ENCODE results near the gene MTMR3. TPM values are rescaled to one million over a fixed set of nuclear protein-coding genes. Genes with fewer than 3 reads are reported as not detected.

Gene MTMR3
- total RNA-seq, 1 donor from 2014 or later = 51.7 TPM

- Mint-ChIP-seq H3K4me1 (ENCODE audit: low read depth, unreplicated experiment) (no peaks in the 10 kb centered on the region), H3K4me3 (ENCODE audit: unreplicated experiment) (no peak overlapping the region), H3K27ac (ENCODE audit: unreplicated experiment) (no peak overlapping the region), H3K9me3 (ENCODE audit: unreplicated experiment) (peaks cover 3% of the 10 kb centered on the region), H3K27me3 (ENCODE audit: unreplicated experiment) (no peaks in the 10 kb centered on the region), H3K36me3 (ENCODE audit: unreplicated experiment) (no peaks in the 10 kb centered on the region)
- TF ChIP-seq, protein P1, sequence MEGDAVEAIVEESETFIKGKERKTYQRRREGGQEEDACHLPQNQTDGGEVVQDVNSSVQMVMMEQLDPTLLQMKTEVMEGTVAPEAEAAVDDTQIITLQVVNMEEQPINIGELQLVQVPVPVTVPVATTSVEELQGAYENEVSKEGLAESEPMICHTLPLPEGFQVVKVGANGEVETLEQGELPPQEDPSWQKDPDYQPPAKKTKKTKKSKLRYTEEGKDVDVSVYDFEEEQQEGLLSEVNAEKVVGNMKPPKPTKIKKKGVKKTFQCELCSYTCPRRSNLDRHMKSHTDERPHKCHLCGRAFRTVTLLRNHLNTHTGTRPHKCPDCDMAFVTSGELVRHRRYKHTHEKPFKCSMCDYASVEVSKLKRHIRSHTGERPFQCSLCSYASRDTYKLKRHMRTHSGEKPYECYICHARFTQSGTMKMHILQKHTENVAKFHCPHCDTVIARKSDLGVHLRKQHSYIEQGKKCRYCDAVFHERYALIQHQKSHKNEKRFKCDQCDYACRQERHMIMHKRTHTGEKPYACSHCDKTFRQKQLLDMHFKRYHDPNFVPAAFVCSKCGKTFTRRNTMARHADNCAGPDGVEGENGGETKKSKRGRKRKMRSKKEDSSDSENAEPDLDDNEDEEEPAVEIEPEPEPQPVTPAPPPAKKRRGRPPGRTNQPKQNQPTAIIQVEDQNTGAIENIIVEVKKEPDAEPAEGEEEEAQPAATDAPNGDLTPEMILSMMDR (IDR thresholded peaks at IDR 0.05; ENCODE audit: partially characterized antibody, unreplicated experiment) = no peak
- DNase-seq = no peak
Measured at GRCh38 chr22:29926057-29926456, 43.1 kb downstream of the MTMR3 start.

DNA sequence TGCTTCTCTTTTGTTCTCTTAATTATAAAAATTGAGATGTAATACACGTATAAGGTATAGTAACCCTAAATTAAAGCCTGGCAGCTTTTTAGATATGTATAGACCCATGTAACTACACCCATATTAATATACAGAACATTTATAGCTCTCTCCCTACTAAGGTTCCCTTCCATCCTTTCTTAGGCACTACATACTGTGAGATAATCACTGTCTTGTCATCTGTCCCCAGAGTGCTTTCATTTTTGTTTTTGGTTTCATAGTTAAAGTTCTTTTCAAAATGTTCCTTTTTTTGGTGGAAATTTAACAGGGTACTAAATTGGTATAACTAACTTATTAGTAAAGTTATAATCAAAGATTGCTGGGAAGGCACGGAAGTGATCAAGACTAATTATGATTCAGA lies 49.2 kb downstream of the MTMR3 start:
- no peaks in the 10 kb centered on the region for H3K27me3 Mint-ChIP-seq (ENCODE audit: unreplicated experiment)
- H3K4me3 Mint-ChIP-seq (ENCODE audit: unreplicated experiment) = no peak overlapping the region
- no peak for DNase-seq
- H3K27ac Mint-ChIP-seq (ENCODE audit: unreplicated experiment) = no peak overlapping the region
- no peaks in the 10 kb centered on the region for H3K36me3 Mint-ChIP-seq (ENCODE audit: unreplicated experiment)
- no peaks in the 10 kb centered on the region for H3K4me1 Mint-ChIP-seq (ENCODE audit: low read depth, unreplicated experiment)
- TF ChIP-seq, protein P1 (IDR thresholded peaks at IDR 0.05; ENCODE audit: partially characterized antibody, unreplicated experiment) = no peak
- no peaks in the 10 kb centered on the region for H3K9me3 Mint-ChIP-seq (ENCODE audit: unreplicated experiment)

DNA sequence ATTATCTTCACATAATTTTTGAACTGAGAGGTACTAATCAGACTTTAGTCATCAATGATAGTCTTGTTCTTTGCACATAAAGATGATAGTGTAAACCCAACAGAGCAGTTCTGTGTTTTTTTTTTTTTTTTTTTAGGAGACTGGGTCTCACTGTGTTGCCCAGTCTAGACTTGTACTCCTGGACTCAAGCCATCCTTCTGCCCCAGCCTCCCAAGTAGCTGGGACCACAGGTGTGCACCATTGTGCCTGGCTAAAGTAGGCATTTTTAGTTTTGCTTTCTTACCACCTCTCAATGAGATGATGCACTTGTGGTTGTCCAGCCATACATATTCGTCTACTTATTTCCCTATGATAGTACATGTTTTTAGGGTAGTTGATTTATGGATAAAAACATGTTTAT lies 50.6 kb downstream of the MTMR3 start:
- DNase-seq = no peak
- no peaks in the 10 kb centered on the region for H3K27me3 Mint-ChIP-seq (ENCODE audit: unreplicated experiment)
- no peaks in the 10 kb centered on the region for H3K36me3 Mint-ChIP-seq (ENCODE audit: unreplicated experiment)
- no peaks in the 10 kb centered on the region for H3K9me3 Mint-ChIP-seq (ENCODE audit: unreplicated experiment)
- no peaks in the 10 kb centered on the region for H3K4me1 Mint-ChIP-seq (ENCODE audit: low read depth, unreplicated experiment)
- no peak overlapping the region for H3K4me3 Mint-ChIP-seq (ENCODE audit: unreplicated experiment)
- TF ChIP-seq, protein P1 (IDR thresholded peaks at IDR 0.05; ENCODE audit: partially characterized antibody, unreplicated experiment) = no peak
- no peak overlapping the region for H3K27ac Mint-ChIP-seq (ENCODE audit: unreplicated experiment)

DNA sequence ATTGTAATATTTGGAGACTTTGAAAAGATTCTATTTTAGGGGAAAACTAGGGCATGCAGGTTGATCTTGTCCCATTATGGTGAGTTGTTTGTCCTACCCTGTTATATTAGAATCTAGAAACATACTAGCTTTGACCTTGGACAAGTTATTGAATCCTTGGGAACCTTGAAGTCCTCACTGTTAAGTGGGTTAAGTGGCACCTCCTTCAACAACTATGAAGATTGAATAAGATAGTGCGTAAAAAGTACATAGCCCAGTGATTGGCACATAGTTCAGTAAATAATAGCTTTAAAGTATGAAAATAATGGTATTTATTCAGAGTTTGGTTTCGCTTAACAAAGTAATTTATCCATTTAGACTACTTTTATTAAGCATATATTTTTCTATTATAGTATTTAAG lies 51.6 kb downstream of the MTMR3 start:
- TF ChIP-seq, protein P1 (IDR thresholded peaks at IDR 0.05; ENCODE audit: partially characterized antibody, unreplicated experiment) = no peak
- DNase-seq = no peak

DNA sequence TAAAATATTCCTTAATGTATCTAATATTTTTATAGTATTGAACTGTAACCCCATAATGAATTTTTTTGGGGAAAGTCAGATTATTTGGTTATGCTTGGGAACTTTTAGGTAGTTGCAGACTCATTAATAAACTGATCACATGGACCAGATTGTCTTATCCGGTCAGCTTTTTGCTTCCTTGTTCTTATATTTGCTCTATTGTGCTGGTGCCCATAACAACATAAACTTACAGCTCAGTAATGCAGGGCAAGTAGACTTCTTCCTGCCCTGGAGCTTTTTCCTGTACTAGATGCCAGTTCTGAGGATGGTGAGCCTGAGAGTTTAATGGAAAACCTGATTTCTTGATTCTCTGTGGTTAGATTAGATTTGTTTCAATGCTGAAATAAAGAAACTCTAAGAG lies 53.2 kb downstream of the MTMR3 start:
- TF ChIP-seq, protein P1 (IDR thresholded peaks at IDR 0.05; ENCODE audit: partially characterized antibody, unreplicated experiment) = no peak
- Mint-ChIP-seq H3K9me3 (ENCODE audit: unreplicated experiment) (peaks cover 2% of the 10 kb centered on the region), H3K36me3 (ENCODE audit: unreplicated experiment) (peaks cover 4% of the 10 kb centered on the region), H3K4me1 (ENCODE audit: low read depth, unreplicated experiment) (no peaks in the 10 kb centered on the region), H3K27me3 (ENCODE audit: unreplicated experiment) (no peaks in the 10 kb centered on the region), H3K4me3 (ENCODE audit: unreplicated experiment) (no peak overlapping the region), H3K27ac (ENCODE audit: unreplicated experiment) (no peak overlapping the region)
- DNase-seq = no peak

More for the DNA sequence above, 51.6 kb downstream of the MTMR3 start:
- H3K4me1 Mint-ChIP-seq (ENCODE audit: low read depth, unreplicated experiment) = no peaks in the 10 kb centered on the region
- no peak overlapping the region for H3K27ac Mint-ChIP-seq (ENCODE audit: unreplicated experiment)
- H3K27me3 Mint-ChIP-seq (ENCODE audit: unreplicated experiment) = no peaks in the 10 kb centered on the region
- peaks cover 3% of the 10 kb centered on the region for H3K36me3 Mint-ChIP-seq (ENCODE audit: unreplicated experiment)
- H3K4me3 Mint-ChIP-seq (ENCODE audit: unreplicated experiment) = no peak overlapping the region
- no peaks in the 10 kb centered on the region for H3K9me3 Mint-ChIP-seq (ENCODE audit: unreplicated experiment)
